GM18909 (cell line): ENCODE data around the gene BTBD18.
A peak's percentile ranks its signal among the peaks of the same experiment; 100 is the strongest.
"Not testable (repeated sequence)": the region's sequence is repeated elsewhere in the genome, so short reads cannot be mapped to it uniquely, and the experiment has no call there.

Source experiments
- ATAC-seq: cut with Tn5 transposase; IDR thresholded peaks from one replicate; pipeline ENCODE4 v1.9.1; 2021; ENCODE audit warnings: mild to moderate bottlenecking; ENCODE audit not compliant: unreplicated experiment, poor library complexity

BTBD18 gene

GRCh38 chr11:57741132-57742086 lies 10.2 kb downstream of the BTBD18 start, which contains the start of gene SELENOH:
Gene SELENOH (plus strand): TSS chr11:57741491. CDS start chr11:57741596, 105 bp downstream.
- peak; percentile 92 for ATAC-seq

DNA sequence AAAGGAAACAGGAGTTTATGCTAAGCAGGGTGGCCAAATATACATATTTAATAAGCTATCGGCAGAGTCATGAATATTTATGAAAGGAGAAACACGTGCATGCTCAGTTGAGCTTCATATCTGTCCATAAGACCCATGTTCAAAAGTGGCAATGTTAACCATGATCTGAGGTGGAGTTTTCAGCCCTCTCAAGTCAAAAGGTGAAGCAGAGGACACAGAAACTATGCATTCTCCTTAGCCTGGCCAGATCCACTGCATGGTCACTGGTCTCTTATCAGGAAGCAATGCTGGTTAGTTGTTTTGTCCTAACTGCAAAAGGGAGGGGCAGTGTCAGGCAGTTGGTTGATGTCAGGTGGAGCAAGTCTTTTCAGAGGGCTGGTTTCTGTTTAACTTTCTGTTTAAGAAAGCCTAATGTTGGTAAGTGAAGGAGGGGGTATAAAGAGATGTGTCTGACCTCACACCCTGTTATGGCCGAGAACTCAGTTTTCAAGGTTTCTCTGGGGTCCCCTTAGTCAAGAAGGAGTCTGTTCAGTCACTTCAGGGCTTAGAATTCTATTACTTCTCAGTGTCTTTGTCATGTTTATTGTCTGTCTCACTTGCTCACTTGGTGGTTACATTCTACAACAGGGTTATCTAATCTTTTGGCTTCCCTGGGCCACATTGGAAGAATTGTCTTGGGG lies 15.9 kb downstream of the BTBD18 start:
- ATAC-seq, result peak; percentile 48

- ATAC-seq, result no peak
Measured at GRCh38 chr11:57732661-57733060, 19.0 kb downstream of the BTBD18 start.

GRCh38 chr11:57729479-57729878 lies 22.1 kb downstream of the BTBD18 start:
- ATAC-seq, result peak; percentile 46

DNA sequence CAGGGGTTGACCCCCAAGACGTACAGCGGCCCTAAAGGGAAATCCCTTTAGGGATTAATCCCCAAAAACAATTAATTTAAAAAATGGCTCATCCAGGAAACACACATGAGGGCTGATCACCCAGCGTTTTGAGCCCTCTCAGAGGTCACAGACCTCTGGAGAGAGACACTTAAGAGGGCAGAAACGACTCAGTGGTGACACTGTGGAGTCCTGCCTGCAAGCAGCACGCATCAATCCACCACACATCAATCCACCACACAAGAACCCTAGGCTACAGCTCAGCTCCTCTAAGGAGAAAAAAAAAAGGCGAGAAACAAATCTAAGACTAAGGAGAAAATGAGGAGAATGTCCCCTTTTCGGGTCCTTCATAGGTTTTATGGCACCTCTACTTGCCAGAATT lies 22.8 kb downstream of the BTBD18 start:
- ATAC-seq, result no peak

GRCh38 chr11:57727185-57727584 lies 24.4 kb downstream of the BTBD18 start:
- ATAC-seq, result no peak

- ATAC-seq, result not testable (repeated sequence)
Measured at GRCh38 chr11:57716726-57717125, 34.9 kb downstream of the BTBD18 start.

GRCh38 chr11:57713835-57714234 lies 37.8 kb downstream of the BTBD18 start:
- no peak for ATAC-seq

DNA sequence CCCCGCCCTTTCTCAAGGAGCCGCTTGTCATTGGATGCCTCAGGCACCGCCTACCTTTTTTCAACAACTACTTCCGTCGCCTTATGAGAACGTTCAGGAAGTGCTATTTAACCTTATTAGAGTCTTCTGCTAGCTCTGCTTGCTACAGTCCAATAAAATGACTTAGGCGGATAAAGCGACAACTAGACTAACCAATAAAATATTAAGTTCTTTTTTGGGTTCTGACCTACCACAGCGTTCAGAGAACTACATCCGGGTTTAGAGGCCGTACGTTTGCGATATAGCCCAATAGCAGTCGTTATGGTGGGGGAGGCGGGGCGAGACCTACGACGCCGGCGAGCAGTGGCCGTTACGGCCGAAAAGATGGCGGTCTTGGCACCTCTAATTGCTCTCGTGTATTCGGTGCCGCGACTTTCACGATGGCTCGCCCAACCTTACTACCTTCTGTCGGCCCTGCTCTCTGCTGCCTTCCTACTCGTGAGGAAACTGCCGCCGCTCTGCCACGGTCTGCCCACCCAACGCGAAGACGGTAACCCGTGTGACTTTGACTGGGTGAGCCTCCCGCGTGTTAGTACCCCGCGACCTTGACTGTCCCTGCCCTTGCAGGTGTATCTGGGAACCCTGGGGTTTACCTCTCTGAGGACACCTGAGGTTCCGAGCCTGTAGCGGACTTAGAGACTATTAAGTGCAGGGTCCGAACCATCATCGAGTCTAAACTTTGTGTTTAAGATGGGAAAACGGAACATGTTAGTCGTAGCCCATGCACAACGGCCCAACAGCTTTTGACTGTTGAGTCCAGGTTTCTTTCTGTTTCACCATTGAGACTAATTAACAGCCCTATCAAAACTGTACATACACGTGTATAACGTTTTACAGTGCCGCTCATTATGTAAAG lies 39.1 kb downstream of the BTBD18 start, which contains the start of gene TMX2:
TMX2 (plus strand) TSS at position 338 of the 895 bp plus-strand sequence; CDS start at position 364, 26 bp downstream.
- peak; percentile 94 for ATAC-seq

DNA sequence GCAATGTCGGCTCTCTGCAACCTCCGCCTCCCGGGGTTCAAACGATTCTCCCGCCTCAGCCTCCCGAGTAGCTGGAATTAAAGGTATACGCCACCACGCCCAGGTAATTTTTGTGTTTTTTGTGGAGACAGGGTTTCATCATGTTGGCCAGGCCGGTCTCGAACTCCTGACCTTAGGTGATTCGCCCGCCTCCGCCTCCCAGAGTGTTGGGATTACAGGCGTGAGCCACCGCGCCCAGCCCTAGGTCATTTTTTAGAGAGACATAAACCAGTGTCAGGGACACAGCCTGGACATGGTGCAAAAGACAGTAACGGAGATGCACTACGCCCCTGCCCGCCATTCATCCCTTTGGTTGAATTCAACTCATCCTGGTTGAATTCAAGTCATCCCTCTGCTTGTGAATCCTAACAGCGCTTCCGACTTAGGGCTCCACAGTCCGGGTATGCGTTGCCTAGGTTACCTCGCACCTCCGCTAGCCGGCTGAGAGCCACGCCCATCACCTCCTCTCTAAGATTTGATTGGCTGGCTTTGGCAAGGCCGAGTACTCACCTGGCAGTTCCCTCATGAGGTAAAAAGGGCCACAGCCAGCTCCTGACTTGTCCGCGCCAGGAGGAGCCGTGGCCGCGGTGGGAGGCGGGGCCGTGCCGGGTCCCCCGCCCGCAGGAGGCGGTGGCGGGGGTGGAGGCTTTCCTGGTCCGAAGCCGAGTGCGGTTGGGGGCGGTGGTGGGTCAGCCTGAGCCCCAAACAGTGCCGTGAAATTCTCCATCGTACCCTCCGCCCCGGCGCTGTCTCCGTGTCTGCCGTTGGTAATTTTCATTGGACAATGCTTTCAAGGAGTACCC lies 40.0 kb downstream of the BTBD18 start, which contains the start of gene MED19:
MED19 (minus strand) TSS at position 802 of the 842 bp plus-strand sequence; CDS start at position 766, 36 bp downstream.
- ATAC-seq, result peak; percentile 52

- ATAC-seq, result no peak
Measured at GRCh38 chr11:57709802-57710367, 41.7 kb downstream of the BTBD18 start.

GRCh38 chr11:57705432-57705831 lies 46.2 kb downstream of the BTBD18 start:
- ATAC-seq, result not testable (repeated sequence)

DNA sequence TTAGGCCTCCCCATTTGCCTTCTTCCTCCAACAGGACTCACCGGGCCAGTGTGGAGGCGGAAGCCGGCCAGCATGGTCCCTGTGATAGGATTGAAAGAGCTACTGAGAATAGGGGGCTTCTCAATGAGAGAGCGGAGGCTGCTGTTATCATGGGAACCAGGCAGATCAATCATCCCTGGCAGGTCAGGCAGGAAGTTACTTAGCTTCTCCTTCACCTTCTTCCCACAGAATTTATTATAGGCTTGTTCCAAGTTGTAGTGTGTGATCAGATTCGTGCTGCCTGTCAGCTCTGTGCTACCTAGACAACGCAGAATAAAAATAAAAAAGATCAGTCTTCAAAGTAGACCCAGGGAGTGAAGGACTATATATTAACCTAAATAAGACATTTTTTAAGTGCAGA lies 46.7 kb downstream of the BTBD18 start:
- no peak for ATAC-seq

GRCh38 chr11:57703341-57703740 lies 48.3 kb downstream of the BTBD18 start:
- ATAC-seq, result no peak

- ATAC-seq, result no peak
Measured at GRCh38 chr11:57700425-57700824, 51.2 kb downstream of the BTBD18 start.

- ATAC-seq, result no peak
Measured at GRCh38 chr11:57699813-57700212, 51.8 kb downstream of the BTBD18 start.

DNA sequence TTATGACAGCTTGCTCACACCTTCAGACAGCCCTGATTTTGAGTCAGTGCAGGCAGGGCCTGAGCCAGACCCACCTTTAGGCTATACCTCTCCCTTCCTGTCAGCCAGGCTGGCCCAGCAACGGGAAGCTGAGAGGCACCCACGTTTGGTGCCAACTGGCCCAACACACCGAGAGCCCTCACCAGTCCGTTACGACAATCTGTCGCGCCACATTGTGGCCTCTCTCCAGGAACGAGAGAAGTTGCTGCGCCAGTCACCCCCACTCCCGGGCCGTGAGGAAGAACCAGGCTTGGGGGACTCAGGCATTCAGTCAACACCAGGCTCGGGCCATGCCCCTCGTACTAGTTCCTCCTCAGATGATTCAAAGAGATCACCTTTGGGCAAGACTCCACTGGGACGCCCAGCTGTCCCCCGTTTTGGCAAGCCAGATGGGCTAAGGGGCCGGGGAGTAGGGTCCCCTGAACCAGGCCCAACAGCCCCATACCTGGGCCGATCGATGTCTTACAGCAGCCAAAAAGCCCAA lies 52.7 kb downstream of the BTBD18 start:
- no peak for ATAC-seq
